ENCODE data around the gene CAMKMT.

- TF ChIP-seq, protein P1, sequence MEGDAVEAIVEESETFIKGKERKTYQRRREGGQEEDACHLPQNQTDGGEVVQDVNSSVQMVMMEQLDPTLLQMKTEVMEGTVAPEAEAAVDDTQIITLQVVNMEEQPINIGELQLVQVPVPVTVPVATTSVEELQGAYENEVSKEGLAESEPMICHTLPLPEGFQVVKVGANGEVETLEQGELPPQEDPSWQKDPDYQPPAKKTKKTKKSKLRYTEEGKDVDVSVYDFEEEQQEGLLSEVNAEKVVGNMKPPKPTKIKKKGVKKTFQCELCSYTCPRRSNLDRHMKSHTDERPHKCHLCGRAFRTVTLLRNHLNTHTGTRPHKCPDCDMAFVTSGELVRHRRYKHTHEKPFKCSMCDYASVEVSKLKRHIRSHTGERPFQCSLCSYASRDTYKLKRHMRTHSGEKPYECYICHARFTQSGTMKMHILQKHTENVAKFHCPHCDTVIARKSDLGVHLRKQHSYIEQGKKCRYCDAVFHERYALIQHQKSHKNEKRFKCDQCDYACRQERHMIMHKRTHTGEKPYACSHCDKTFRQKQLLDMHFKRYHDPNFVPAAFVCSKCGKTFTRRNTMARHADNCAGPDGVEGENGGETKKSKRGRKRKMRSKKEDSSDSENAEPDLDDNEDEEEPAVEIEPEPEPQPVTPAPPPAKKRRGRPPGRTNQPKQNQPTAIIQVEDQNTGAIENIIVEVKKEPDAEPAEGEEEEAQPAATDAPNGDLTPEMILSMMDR (IDR thresholded peaks at IDR 0.05), result no peak
- TF ChIP-seq POLR2A (IDR thresholded peaks at IDR 0.05), result no peak
These were observed 87.2 kb downstream of the CAMKMT start for GRCh38 chr2:44448860-44449527.
